DMS 273 (cell line): ENCODE results near the gene CDK5RAP1.
A peak's percentile ranks its signal among the peaks of the same experiment; 100 is the strongest.
"Not testable (repeated sequence)": the region's sequence is repeated elsewhere in the genome, so short reads cannot be mapped to it uniquely, and the experiment has no call there.

Experiments
- DNase-seq: peaks from one replicate; lab custom pipeline; 2025; ENCODE audit not compliant: unreplicated experiment; lab: John Stamatoyannopoulos, UW

Gene CDK5RAP1

DNA sequence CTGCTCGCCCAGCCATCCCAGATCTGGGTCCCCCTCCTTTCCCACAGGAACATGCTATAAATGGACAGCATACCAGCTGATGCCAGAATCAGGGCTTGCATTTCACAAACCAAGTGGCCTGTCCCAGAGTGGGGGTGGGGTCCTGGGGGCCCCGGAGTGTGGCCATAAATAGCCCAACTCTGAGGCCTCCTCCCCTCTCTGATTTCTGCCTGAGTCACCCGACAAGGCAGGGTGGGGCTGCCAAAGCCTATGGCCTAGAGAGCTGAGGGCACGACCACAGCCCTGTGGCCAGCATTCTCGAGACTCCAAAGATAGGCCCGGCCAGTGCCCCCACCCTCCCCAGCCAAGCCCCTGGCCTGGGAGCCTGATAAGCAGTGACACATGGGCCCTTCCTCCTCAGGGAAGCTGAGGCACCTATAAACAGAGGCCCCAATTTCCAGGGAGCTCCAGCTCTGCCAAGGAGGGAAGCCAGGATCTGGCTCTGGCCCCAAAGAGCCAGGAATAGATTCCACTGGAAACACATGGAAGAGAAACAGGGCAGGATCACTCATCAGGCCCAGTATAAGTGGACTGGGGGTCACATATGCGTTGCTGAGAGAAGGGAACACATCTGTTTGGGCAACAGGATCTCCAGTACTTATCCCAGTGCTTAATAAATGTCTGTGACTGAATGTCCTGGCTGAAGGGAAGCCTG, 22.0 kb upstream of the CDK5RAP1 start:
- no peak for DNase-seq

DNA sequence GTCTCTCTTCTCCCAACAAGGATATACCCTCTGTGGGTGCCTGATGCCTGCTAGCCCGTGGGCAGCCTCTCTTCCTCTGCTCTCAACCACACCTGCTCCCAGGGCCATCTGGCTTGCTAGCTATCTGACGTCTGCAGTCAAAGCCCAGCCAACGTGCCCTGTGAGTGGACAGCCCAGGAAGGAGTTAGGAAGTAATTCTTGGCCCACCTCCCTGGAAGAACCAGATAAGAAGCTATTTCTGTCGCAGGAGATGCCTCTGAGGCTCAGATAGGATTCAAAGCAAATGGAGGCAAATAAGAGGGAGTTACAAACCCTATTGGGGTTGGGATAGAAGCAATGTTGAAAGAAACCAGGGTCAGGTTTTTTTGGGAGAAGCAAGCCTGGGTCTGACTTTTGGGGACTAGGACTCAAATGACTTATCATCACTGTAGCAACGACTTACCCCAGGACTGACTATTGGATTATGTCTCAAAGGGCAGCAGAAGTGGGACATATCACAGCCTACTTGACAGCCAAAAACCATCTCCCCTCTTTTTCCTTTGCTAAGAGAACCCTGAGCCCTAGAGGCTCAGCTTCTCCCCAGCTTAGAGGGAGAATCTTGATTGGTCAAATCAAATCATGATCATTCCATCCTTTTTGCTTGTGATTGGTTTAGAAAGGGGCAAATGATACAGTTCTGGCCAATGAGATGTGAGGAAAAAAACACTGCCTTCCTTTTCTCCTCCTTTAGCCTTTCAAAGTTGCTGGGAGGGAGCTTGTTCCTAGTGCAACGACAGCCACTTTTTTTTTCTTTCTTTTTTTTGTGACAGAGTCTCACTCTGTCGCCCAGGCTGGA, 18.0 kb upstream of the CDK5RAP1 start:
- peak; percentile 64 for DNase-seq

DNA sequence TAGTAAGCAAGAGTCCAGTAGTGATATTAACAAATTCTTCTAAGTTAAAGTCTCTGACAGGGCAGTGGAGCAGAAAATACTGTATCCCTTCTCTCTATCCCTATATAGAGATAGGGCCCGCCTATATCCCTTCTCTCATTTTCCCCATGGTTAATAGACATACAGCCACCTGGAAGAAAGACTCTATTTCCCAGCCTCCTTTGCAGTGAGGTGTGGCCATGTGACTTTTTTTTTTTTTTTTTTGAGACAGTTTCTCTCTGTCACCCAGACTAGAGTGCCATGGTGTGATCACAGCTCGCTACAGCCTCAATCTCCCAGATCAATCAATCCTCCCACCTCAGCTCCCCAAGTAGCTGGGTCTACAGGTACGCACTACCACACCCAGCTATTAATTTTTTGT, 16.7 kb upstream of the CDK5RAP1 start:
- DNase-seq: no peak

DNA sequence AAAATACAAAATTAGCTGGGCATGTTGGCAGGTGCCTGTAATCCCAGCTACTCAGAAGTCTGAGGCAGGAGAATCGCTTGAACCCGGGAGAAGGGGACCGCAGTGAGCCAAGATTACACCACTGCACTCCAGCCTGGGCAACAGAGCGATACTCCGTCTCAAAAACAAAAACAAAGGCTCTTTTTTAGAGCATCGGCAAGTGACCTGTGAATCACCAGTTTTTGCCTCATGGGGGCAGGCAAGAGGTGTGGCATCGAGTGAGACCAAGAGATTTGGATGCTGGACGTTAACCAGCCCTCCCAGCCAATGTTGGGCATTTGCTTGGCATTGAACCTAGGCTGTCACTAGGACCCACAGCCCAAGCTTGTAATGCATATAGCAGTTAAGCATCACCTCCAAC, 14.6 kb upstream of the CDK5RAP1 start:
- peak; percentile 71 for DNase-seq

DNA sequence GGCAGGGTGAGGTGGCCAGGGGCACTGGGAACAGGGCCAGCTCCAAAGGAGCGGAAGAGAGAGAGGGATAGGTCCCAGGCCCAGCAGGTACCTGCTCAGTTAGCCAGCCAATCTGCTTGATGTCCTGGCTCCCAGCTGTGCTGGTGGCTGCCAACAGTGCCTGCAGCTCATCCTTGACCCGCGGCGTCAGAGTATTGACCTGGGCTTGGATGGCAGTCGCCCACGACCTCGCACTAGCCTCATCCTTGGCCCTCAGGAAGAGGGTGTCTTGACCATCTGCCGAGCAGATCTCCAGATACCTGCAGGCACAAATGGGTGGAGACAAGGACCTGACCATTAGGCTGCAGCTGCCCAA, 11.1 kb upstream of the CDK5RAP1 start:
- DNase-seq: peak; percentile 52

DNA sequence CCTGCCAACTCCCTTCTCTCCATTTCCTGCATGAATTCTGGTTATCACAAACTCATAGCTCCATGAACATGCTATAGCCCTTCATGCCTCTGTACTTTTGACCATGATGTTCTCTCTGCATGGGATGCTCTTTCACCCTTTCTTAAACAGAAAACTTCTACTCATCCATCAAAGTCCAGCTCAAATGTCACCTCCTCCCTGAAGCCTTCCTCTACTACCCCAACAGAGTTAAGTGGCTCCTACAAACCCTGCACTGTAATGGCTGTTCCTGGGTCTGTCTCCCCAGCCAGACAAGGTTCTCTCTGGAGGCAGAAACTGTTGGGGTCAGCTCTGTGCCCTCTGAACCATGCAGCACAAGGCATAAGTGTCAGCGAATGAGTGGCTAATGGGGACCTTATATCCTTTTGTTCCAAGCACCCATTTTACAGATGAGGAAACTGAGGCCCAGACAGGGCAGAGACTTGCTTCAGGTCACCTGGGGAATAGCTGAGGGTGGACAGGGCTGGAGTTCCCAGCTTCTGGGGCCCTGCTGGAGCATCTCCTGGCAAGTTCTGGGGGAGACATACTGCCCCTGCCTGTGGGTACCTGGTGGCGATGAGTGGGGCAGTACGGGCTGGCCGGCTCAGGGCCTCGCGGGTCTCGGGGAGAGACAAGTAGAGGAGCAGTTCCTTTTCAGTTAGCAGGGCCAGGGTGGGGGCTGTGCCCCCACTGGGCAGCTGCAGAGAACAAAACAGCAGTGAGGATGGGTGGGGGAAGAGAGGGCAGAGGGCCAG, 10.6 kb upstream of the CDK5RAP1 start:
- no peak for DNase-seq

GRCh38 chr20:33411242-33411641, 9.9 kb upstream of the CDK5RAP1 start:
- peak; percentile 96 for DNase-seq

GRCh38 chr20:33410081-33410742, 8.9 kb upstream of the CDK5RAP1 start:
- no peak for DNase-seq

DNA sequence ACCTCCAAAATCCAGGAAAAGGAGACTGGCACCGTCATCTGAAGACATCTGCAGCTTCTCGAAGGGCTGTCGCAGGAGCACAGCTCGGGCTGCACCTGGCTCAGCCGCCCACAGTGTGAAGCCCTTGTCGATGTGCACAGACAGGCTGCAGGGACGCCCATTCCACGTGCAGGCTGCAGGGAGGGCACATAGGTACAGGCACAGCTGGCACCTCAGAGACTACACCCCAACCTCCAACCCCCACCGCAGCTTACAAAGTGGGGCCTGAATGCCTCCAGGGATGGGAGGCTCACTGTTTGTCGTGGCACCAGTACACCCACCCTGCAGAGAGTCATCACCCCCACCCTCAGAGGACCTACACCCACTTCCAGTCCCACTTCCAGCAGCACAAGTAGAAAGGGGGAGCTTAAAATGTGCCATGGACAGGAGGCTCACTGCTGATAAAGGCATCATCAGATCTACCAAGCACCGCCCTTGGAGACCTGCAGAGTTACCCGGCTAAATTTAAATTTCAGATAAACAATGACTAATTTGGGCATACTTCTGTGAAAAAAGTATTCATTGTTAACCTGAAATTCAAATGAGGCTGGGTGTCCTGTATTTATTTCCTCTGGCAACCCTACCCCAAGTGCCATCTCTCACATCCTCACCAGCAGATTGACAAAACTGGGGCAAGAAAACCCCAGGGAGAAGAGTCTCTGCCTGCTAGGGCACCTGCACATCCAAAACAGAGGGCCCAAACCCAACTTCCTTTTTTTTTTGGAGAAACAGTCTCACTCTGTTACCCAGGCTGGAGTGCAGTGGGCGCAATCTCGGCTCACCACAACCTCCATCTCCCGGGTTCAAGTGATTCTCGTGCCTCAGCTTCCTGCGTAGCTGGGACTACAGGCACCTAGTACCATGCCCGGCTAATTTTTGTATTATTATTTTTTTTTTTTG, 7.7 kb upstream of the CDK5RAP1 start:
- DNase-seq: no peak

DNA sequence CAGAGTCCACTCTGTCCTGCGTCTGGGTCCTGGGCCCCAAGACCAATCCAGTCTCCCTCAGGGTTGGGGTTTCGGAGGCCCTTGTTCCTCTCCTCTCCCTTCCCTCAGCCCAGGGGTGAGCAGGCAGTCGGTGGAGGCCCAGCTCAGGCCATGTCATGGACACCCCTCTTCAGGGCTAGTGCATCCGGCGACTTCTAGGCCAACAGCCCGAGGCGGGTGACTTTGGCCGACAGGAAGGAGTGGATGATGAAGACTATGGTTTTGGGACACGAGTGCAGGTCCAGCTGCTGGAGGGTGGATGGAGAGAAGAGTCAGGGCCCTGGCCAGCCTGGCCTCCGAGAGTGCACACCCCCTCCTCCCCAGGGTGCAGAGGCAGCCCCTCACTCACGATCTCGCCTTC, 7.0 kb upstream of the CDK5RAP1 start:
- no peak for DNase-seq

DNA sequence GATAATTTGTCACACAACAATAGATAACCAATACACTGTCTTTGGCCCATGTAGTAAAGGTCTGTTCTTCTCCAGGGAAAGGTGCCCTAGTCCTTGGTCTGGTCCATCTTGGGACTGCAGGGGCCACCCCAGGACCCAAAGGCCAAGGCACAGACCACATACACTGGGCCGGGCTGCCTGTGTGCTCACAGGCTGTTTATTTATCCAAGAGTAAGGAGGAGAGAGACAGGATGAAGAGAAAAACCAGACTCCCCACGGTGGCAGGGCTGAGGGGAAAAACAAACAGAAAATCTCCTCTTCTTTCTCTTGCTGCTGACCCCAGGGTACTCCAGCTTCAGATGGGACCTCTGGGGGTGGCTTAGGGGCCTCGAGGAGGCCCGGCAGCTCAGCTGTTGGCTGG, 6.5 kb upstream of the CDK5RAP1 start:
- no peak for DNase-seq

DNA sequence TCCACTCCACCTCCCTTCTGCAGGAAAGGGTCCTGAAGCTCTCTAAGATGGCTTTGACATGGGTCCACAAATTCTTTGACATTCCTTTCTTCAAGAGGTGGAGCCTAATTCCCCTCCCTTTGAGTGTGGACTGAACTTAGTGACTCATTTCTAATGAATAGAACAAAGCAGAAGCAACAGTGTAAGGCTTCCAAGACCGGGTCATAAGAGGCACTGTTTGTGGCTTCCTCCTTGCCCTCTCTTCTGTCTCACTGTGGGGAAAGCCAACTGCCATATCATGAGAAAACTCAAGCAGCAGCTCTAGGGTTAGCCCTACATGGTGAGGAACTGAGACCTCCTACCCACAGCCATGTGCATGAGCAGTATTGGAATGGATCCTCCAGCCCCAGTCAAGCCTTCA, 5.9 kb upstream of the CDK5RAP1 start:
- DNase-seq: no peak

DNA sequence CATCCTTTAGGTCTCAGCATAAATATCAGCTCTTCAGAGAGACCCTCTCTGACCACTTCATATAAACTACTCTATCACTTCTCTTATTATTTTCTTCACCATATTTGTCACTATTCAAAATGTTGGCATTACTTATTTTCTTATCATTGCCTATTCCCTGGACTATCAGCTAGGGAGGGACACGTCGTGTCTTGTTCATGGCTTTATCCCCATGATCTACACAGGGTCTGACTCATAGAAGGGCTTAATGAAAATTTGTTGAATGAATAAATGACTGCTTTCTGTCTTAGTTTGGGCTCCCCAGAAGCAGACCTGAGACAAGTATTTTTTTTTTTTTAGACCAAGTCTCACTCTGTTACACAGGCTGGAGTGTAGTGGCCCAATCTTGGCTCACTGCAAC, 3.0 kb upstream of the CDK5RAP1 start:
- no peak for DNase-seq

DNA sequence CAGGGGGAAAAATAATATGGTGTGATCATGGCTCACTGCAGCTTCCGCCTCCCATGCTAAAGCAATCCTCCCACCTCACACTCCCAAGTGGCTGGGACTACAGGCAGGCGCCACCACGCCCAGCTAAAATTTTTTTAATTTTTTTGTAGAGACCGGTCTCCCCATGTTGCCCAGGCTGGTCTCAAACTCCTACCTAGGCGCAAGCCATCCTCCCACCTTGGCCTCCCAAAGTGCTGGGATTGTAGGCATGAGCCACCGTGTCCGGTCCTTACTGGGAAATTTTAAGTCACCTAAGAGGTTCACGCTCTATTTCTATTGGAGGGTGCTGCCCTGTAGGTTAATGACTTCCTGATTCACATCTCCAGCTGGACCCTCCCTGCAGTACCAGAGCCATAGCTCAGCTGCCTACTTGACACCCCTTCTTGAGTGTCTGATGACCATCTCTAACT, 626 bp upstream of the CDK5RAP1 start:
- DNase-seq: peak; percentile 35

DNA sequence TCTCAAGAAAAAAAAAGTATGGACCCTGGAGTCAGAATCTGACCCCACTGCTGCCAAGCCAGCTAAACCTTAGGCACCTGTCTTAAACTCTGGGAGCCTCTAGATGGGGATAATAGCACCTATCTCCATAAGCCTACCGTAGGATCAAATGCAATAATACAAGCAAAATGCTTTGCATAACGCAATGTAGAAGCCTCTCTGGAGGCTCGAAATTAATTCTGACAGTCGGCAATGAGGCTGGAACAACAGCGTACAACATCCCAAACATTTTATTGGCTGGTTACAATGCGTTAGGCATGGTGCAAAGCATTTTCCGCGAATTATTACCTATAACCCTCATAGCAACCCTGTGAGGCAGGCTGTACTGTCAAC, 521 bp downstream of the CDK5RAP1 start:
- DNase-seq: peak; percentile 58

DNA sequence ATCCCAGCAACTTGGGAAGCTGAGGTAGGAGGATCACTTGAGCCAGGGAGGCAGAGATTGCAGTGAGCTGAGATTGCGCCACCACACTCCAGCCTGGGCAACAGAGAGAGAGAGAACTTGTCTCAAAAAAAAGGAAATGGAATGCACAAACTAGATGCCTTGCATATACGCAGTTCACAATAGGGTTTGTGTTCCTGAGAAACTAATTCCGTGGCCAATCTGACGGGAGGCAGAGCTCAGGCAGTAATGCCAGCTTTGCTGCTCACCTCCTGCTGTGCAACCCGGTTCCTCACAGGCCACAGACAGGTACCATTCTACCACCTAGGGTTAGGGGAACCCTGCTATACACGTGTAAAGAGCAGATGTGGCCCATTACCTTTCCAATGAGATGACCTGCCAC, 1.4 kb downstream of the CDK5RAP1 start:
- no peak for DNase-seq

- DNase-seq: no peak
Observed at GRCh38 chr20:33394718-33395117, 6.6 kb downstream of the CDK5RAP1 start.

DNA sequence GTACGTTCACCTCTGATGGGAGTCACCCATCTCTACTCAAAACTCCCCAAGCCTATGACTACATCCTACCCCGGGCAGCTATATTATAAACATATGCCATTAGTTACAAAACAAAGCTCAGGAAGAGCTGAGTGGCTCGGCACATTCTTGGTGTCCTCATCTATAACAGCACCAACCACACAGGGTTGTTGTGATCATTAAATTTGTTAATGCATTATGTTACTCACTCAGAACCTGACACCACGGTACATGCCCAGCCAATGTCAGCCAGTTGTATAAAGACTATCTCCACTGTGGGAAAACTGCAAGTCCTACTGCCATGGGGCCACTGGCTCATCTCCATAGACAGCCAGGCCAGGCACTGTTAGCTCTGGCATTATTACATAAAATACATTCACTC, 7.7 kb downstream of the CDK5RAP1 start:
- no peak for DNase-seq

- DNase-seq: peak; percentile 83
Observed at GRCh38 chr20:33391722-33392415, 9.4 kb downstream of the CDK5RAP1 start.

DNA sequence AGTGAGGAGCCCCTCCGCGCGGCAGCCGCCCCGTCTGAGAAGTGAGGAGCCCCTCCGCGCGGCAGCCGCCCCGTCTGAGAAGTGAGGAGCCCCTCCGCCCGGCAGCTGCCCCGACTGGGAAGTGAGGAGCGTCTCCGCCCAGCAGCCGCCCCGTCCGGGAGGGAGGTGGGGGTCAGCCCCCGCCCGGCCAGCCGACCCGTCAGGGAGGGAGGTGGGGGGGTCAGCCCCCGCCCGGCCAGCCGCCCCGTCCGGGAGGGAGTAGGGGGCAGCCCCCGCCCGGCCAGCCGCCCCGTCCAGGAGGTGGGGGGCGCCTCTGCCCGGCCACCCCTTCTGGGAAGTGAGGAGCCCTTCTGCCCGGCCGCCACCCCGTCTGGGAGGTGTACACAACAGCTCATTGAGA, 12.0 kb downstream of the CDK5RAP1 start:
- DNase-seq: not testable (repeated sequence)
